Activated naive CD8-positive, alpha-beta T cell treated with anti-CD3 and anti-CD28 coated beads, Interleukin-2, amount 50 U/mL, for 24 hours (primary cell): ENCODE measurements around the gene TINCR.
"Not testable (repeated sequence)": the region's sequence is repeated elsewhere in the genome, so short reads cannot be mapped to it uniquely, and the experiment has no call there.

ENCODE experiments used
- ATAC-seq: fragments of 150-1000 bp; cut with Tn5 transposase; one replicate; pipeline ENCODE4 v1.10.0; 2021
- DNase-seq: peaks from one replicate; pipeline ENCODE4 v3.0.0; 2021
- H3K27ac Mint-ChIP-seq: one replicate; pipeline ENCODE4 v1.8.0; 2021; ENCODE audit warnings: mild to moderate bottlenecking, mixed read lengths
- H3K27me3 Mint-ChIP-seq: one replicate; pipeline ENCODE4 v1.8.0; 2021; ENCODE audit warnings: mixed read lengths
- H3K36me3 Mint-ChIP-seq: one replicate; pipeline ENCODE4 v1.8.0; 2021; ENCODE audit warnings: low read depth, mixed read lengths
- H3K4me1 Mint-ChIP-seq: one replicate; pipeline ENCODE4 v1.8.0; 2021; ENCODE audit warnings: mixed read lengths
- H3K4me3 Mint-ChIP-seq: one replicate; pipeline ENCODE4 v1.8.0; 2021; ENCODE audit warnings: mild to moderate bottlenecking, moderate library complexity, mixed read lengths
- H3K9me3 Mint-ChIP-seq: one replicate; pipeline ENCODE4 v1.8.0; 2021; ENCODE audit warnings: mixed read lengths

TINCR gene

DNA sequence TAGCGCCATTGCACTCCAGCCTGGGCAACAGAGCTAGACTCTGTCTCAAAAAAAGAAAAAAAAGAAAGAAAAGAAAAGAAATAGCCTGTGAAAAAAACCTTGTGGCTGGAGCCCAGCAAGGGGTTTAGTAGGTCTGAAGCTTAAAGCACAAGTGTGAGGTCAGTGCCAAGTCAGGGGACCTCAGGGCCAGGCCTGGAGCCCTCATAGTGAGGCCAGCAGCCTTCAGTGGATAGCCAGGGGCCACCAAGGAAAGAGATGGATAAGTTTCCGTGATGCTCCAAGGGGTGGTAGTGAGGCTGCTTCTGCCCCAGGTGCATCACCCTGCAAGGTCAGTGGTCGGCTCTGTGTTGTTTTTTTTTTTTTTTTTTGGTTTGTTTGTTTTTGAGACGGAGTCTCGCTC is 12.9 kb downstream of the TINCR start:
- DNase-seq (no peak), ATAC-seq (no peak)
- Mint-ChIP-seq H3K4me3 (no peak overlapping the region), H3K4me1 (no peaks in the 10 kb centered on the region), H3K9me3 (no peaks in the 10 kb centered on the region), H3K27ac (no peak overlapping the region), H3K36me3 (no peaks in the 10 kb centered on the region), H3K27me3 (peaks cover 5% of the 10 kb centered on the region)

DNA sequence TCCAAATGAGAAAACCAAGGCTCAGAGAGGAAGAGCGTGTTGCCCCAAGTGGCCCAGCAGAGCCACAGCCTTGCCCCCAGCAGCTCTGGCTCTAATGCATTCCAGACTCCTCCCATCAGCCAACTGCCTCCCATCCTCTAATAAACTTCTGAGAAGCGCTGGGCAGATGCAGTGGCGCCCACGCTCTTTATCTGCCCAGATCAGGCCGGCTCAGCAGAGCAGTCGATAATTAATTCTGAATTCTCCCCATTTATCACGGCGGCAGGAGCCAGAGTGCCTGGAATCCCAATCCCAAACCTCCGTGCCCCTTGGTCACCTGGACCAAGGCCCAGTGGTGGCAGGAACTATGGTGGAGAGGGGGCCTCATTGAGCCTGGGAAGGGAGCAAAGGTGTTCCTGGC is 13.9 kb downstream of the TINCR start:
- no peak for ATAC-seq
- Mint-ChIP-seq H3K4me3 (no peak overlapping the region), H3K9me3 (no peaks in the 10 kb centered on the region)

GRCh38 chr19:5547881-5548280 is 19.9 kb downstream of the TINCR start:
- no peaks in the 10 kb centered on the region for H3K27me3 Mint-ChIP-seq
- no peak overlapping the region for H3K4me3 Mint-ChIP-seq
- no peaks in the 10 kb centered on the region for H3K9me3 Mint-ChIP-seq
- no peak for ATAC-seq
- DNase-seq, result peak; percentile 21
- no peak overlapping the region for H3K27ac Mint-ChIP-seq
- no peaks in the 10 kb centered on the region for H3K4me1 Mint-ChIP-seq
- no peaks in the 10 kb centered on the region for H3K36me3 Mint-ChIP-seq

More for the DNA sequence above, 13.9 kb downstream of the TINCR start:
- H3K36me3 Mint-ChIP-seq, result no peaks in the 10 kb centered on the region
- H3K27ac Mint-ChIP-seq, result no peak overlapping the region
- peaks cover 5% of the 10 kb centered on the region for H3K27me3 Mint-ChIP-seq
- no peak for DNase-seq
- H3K4me1 Mint-ChIP-seq, result no peaks in the 10 kb centered on the region

DNA sequence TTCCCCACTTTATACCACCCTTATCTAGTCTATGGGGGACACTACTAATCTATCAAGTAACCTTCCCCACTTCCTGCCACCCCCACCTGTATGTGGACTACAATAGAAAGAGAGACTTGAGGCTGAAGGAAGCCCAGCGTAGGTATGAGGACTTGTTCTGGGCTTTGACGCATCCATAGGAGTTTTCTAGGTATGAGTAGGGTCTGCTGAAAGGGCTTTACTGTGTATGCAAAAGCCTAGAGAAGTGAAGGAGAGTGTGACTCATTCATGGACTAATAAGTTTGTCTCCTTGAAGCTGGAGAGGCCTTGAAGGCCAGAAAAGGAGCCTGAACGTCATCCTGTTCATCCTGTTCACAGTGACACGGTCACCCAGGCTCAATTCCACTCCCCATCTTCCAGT is 21.8 kb downstream of the TINCR start:
- H3K27me3 Mint-ChIP-seq, result peaks cover 3% of the 10 kb centered on the region
- H3K36me3 Mint-ChIP-seq, result no peaks in the 10 kb centered on the region
- H3K4me1 Mint-ChIP-seq, result no peaks in the 10 kb centered on the region
- no peak overlapping the region for H3K4me3 Mint-ChIP-seq
- ATAC-seq, result no peak
- H3K9me3 Mint-ChIP-seq, result no peaks in the 10 kb centered on the region
- DNase-seq, result no peak
- no peak overlapping the region for H3K27ac Mint-ChIP-seq

DNA sequence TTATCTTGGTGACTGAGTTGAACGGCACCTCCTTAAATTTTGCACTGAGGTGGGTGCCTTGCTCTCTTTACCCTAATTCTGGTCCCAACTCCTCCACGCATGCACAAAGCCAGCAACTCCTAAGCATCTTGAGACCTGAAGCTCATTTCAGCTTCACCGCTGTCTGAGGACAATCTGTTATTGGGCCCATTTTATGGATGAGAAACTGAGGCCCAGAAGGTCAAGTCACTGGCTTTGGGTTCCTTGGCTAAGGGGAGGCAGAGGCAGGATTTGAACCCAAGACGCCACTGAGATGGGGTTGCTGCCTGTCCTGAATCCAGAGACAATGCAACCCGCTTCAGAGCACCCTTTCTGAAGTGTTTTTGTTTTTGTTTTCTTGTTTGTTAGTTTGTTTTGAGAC is 22.7 kb downstream of the TINCR start:
- no peak for ATAC-seq
- Mint-ChIP-seq H3K4me1 (no peaks in the 10 kb centered on the region), H3K9me3 (no peaks in the 10 kb centered on the region), H3K27me3 (peaks cover 3% of the 10 kb centered on the region), H3K27ac (no peak overlapping the region), H3K36me3 (no peaks in the 10 kb centered on the region), H3K4me3 (no peak overlapping the region)
- DNase-seq, result no peak

DNA sequence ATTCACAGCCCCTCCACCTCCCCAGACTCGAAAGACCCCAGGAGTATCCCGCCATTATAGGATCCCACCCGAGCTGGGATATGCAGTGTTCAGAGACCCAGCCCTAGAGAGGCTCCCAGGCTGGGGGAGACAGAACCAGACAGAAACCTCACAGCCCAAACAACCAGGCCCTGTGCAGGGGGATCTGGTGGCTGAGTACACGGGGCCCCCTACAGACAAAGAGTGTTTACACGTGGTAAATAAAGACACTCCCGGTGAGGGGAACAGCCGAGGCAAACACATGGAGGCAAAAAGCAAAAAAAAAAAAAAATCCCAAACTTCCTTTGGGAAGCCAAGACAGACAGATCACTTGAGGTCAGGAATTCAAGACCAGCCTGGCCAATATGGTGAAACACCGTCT is 25.1 kb downstream of the TINCR start:
- Mint-ChIP-seq H3K4me1 (no peaks in the 10 kb centered on the region), H3K36me3 (no peaks in the 10 kb centered on the region), H3K27ac (no peak overlapping the region), H3K4me3 (no peak overlapping the region), H3K27me3 (peaks cover 10% of the 10 kb centered on the region), H3K9me3 (no peaks in the 10 kb centered on the region)
- ATAC-seq (no peak), DNase-seq (no peak)

GRCh38 chr19:5541456-5541855 is 26.3 kb downstream of the TINCR start:
- H3K27me3 Mint-ChIP-seq, result peaks cover 13% of the 10 kb centered on the region
- H3K36me3 Mint-ChIP-seq, result no peaks in the 10 kb centered on the region
- no peak overlapping the region for H3K4me3 Mint-ChIP-seq

DNA sequence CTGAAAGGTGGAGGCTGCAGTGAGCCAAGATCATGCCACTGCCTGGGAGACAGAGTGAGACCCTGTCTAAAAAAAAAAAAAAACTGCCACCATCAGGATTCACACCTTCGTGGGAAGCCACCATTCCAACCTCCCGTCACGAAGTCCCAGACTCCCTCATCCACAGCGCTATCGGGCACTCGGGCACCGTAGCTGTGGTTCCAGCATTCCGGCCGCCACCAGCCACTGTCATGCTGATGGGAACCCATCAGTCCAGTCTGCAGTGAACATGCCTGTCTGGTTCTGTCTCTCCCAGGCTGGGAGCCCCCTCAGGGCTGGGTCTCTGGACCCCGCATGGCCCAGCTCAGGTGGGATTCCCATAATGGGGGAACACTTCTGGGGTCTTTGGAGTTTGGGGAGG is 27.5 kb downstream of the TINCR start:
- no peak overlapping the region for H3K27ac Mint-ChIP-seq

More at GRCh38 chr19:5541456-5541855, 26.3 kb downstream of the TINCR start:
- ATAC-seq, result no peak
- no peak overlapping the region for H3K27ac Mint-ChIP-seq
- H3K9me3 Mint-ChIP-seq, result no peaks in the 10 kb centered on the region
- no peaks in the 10 kb centered on the region for H3K4me1 Mint-ChIP-seq
- DNase-seq, result no peak

DNA sequence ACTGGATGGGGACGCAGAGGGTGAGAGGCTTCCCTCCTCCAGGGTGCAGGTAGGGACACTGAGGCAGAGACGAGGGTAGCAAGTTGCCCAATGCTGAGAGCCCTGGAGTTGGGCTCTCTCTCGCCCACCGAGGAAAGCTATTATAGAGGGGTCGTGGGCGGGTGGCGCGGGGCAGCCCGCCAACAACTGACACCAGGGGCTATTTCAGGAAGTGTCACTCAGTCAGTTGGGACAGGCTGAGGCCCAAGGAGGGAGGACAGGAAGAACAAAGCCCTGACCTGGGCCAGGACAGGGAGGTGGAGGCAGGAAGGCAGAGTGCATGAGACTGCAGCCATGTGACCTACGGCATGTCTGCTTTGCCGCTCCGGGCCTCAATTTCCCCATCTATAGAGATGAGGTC is 29.9 kb downstream of the TINCR start:
- no peak for DNase-seq
- ATAC-seq, result no peak
- Mint-ChIP-seq H3K36me3 (peaks cover 8% of the 10 kb centered on the region), H3K4me3 (no peak overlapping the region), H3K27me3 (peaks cover 22% of the 10 kb centered on the region), H3K9me3 (peaks cover 8% of the 10 kb centered on the region), H3K27ac (no peak overlapping the region), H3K4me1 (no peaks in the 10 kb centered on the region)

More for the DNA sequence above, 27.5 kb downstream of the TINCR start:
- Mint-ChIP-seq H3K27me3 (peaks cover 18% of the 10 kb centered on the region), H3K4me3 (no peak overlapping the region), H3K4me1 (no peaks in the 10 kb centered on the region), H3K9me3 (peaks cover under 1% of the 10 kb centered on the region), H3K36me3 (peaks cover 1% of the 10 kb centered on the region)
- DNase-seq (no peak), ATAC-seq (no peak)

DNA sequence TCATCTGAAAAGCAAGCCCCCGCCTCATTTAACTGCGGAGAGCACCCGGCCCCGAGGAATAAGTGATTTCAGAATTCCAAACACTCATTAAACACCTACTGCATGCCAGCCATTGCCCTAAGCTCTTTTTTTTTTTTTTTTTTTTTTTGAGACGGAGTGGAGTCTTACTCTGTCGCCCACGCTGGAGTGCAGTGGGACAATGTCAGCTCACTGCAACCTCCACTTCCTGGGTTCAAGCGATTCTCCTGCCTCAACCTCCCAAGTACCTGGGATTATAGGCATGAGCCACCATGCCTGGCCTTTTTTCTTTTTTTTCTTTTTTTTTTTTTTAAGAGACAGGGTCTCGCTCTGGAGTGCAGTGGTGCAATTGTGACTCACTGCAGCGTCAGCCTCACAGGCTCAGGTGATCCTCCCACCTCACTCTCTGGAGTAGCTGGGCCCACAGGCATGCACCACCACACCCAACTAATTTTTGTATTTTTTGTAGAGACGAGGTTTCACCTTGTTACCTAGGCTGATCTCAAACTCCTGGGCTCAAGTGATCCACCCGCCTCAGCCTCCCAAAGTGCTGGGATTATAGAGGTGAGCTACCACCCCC is 30.7 kb downstream of the TINCR start:
- not testable (repeated sequence) for H3K27ac Mint-ChIP-seq, DNase-seq, ATAC-seq, H3K9me3 Mint-ChIP-seq, H3K36me3 Mint-ChIP-seq, H3K4me1 Mint-ChIP-seq, H3K4me3 Mint-ChIP-seq
- peaks cover 22% of the 10 kb centered on the region for H3K27me3 Mint-ChIP-seq

- peaks cover 8% of the 10 kb centered on the region for H3K36me3 Mint-ChIP-seq
- no peak overlapping the region for H3K4me3 Mint-ChIP-seq
- DNase-seq, result no peak
- H3K27me3 Mint-ChIP-seq, result peaks cover 20% of the 10 kb centered on the region
- no peak overlapping the region for H3K27ac Mint-ChIP-seq
- H3K4me1 Mint-ChIP-seq, result no peaks in the 10 kb centered on the region
- ATAC-seq, result no peak
- H3K9me3 Mint-ChIP-seq, result peaks cover 8% of the 10 kb centered on the region
Measured at GRCh38 chr19:5536337-5536894, 31.3 kb downstream of the TINCR start.

- Mint-ChIP-seq H3K4me3 (no peak overlapping the region), H3K36me3 (peaks cover 8% of the 10 kb centered on the region), H3K4me1 (no peaks in the 10 kb centered on the region), H3K27ac (no peak overlapping the region), H3K27me3 (peaks cover 19% of the 10 kb centered on the region), H3K9me3 (peaks cover 8% of the 10 kb centered on the region)
- DNase-seq, result peak; percentile 43
- no peak for ATAC-seq
Measured at GRCh38 chr19:5534787-5535586, 32.8 kb downstream of the TINCR start.

DNA sequence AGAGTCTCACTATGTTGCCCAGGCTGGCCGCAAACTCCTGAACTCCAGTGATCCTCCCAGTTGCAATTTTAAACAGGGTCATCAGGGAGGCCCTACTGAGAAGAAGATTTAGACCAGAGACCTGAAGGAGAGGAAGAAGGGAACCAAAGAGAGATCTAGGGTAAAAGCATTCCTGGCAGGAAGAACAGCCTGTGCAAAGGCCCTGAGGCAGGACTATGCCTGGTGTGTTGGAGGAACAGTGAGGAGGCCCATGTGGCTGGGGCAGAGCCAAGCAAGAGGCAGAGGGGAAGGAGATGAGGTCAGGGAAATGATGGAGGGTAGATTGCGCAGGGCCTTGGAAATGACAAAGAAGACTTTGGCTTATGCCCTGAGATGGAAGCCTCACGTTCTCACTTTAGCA is 34.5 kb downstream of the TINCR start:
- Mint-ChIP-seq H3K9me3 (peaks cover 8% of the 10 kb centered on the region), H3K27me3 (peaks cover 18% of the 10 kb centered on the region), H3K4me1 (no peaks in the 10 kb centered on the region), H3K4me3 (no peak overlapping the region), H3K27ac (no peak overlapping the region), H3K36me3 (peaks cover 8% of the 10 kb centered on the region)
- no peak for DNase-seq
- no peak for ATAC-seq

DNA sequence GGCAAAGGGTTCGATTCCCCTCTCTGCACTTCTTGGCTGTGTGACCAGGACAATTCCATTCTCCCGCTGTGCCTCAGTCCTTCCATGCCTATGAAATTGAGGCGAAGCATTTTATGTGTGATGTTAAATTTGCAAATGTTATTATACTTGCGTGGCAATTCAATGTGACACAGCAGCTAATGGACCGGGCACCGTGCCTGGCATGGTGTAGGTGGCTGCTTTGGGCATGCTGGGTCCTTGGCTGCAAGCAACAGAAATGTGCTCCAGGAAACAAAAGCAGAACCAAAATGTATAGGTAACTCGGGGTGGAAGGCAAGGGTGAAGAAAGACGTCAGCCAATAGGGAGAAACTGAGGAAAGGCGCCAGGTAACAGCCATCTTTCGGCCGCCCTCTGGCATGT is 37.1 kb downstream of the TINCR start:
- DNase-seq (no peak), ATAC-seq (no peak)
- H3K4me3 Mint-ChIP-seq, result no peak overlapping the region
- H3K4me1 Mint-ChIP-seq, result no peaks in the 10 kb centered on the region
- H3K9me3 Mint-ChIP-seq, result peaks cover 8% of the 10 kb centered on the region
- H3K36me3 Mint-ChIP-seq, result peaks cover 8% of the 10 kb centered on the region
- peaks cover 11% of the 10 kb centered on the region for H3K27me3 Mint-ChIP-seq
- H3K27ac Mint-ChIP-seq, result no peak overlapping the region

DNA sequence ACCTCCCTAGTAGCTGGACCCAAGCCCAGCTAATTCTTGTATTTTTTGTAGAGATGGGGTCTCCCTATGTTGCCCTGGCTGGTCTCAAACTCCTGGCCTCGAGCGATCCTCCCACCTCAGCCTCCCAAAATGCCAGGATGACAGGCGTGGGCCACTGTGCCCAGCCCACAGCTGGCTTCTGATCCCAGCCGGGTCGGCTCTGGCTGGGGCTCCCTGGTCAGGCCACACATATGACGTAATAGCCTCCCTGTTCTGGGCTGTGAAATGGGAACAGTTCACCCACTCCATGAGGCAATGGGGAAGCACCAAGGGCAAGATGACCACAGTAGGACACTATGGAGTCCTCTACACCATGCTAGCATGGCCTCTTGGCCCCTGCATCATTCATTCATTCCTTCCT is 41.1 kb downstream of the TINCR start:
- no peak for DNase-seq
- Mint-ChIP-seq H3K4me3 (no peak overlapping the region), H3K27me3 (peaks cover 18% of the 10 kb centered on the region), H3K27ac (no peak overlapping the region), H3K4me1 (no peaks in the 10 kb centered on the region), H3K36me3 (no peaks in the 10 kb centered on the region), H3K9me3 (peaks cover 6% of the 10 kb centered on the region)
- ATAC-seq, result no peak
